ENCODE measurements around the gene GGT5. TPM values are rescaled to one million over a fixed set of nuclear protein-coding genes. Genes with fewer than 3 reads are reported as not detected.
"Not testable (repeated sequence)": the region's sequence is repeated elsewhere in the genome, so short reads cannot be mapped to it uniquely, and the experiment has no call there.

GGT5 gene
- total and polyA plus RNA-seq, 7 donors: 2.8 to 35.2 (median 22.5) TPM

- TF ChIP-seq EP300 (IDR thresholded peaks at IDR 0.05) (no peak), POLR2AphosphoS5 (IDR thresholded peaks at IDR 0.05) (peak; percentile 37 to 64 (median 54)), POLR2A (IDR thresholded peaks at IDR 0.05) (no peak), CTCF (IDR thresholded peaks at IDR 0.05) (peak; percentile 81 to 94 (median 90))
Measured at GRCh38 chr22:24247564-24248344, 2.9 kb upstream of the GGT5 start.

GRCh38 chr22:24247011-24247507 is 2.2 kb upstream of the GGT5 start:
- peak overlapping the region; percentile 78 to 82 (median 78) for H3K27ac ChIP-seq
- H3K27me3 ChIP-seq: no peaks in the 10 kb centered on the region
- 73% methylated on average over 6 of the region's 6 CpGs for WGBS, 2 donors
- peaks cover 0 to 34% (median 31%) of the 10 kb centered on the region in 4 donors for H3K4me1 ChIP-seq
- DNase-seq: no peak
- TF ChIP-seq EP300 (IDR thresholded peaks at IDR 0.05): no peak
- TF ChIP-seq POLR2A (IDR thresholded peaks at IDR 0.05): no peak
- TF ChIP-seq CTCF (IDR thresholded peaks at IDR 0.05): no peak
- no peak for TF ChIP-seq POLR2AphosphoS5 (IDR thresholded peaks at IDR 0.05)
- no peak overlapping the region for H3K4me3 ChIP-seq
- intact Hi-C loops (cut with DNase I): loop anchor here (2.0 to 5.0 kb wide), 2 partner anchors 58 to 140 kb away; no protein-coding TSS in a partner anchor
- no peaks in the 10 kb centered on the region for H3K36me3 ChIP-seq
- H3K9me3 ChIP-seq: no peaks in the 10 kb centered on the region

More at GRCh38 chr22:24247564-24248344, 2.9 kb upstream of the GGT5 start:
- WGBS, 2 donors: 44 to 50% methylated on average over 23 of the region's 23 CpGs
- peaks cover 0 to 34% (median 31%) of the 10 kb centered on the region in 4 donors for H3K4me1 ChIP-seq
- intact Hi-C loops (cut with DNase I): loop anchor here (2.0 to 5.0 kb wide), 2 partner anchors 59 to 140 kb away; no protein-coding TSS in a partner anchor
- peak overlapping the region; percentile 78 to 82 (median 78) for H3K27ac ChIP-seq
- H3K36me3 ChIP-seq: no peaks in the 10 kb centered on the region
- H3K9me3 ChIP-seq: no peaks in the 10 kb centered on the region
- H3K4me3 ChIP-seq: no peak overlapping the region
- no peaks in the 10 kb centered on the region for H3K27me3 ChIP-seq
- peak; percentile 98 for DNase-seq

- not testable (repeated sequence) for H3K9me3 ChIP-seq, H3K27me3 ChIP-seq, H3K36me3 ChIP-seq
- Histone ChIP-seq H3K4me1 (peaks cover 0 to 34% (median 31%) of the 10 kb centered on the region in 4 donors), H3K4me3 (peak overlapping the region in 3 of 4 donors; percentile 13 to 15 (median 14)), H3K27ac (peak overlapping the region; percentile 78 to 82 (median 78))
- intact Hi-C loops (cut with DNase I): loop anchor here (2.0 to 5.0 kb wide), 2 partner anchors 57 to 139 kb away; no protein-coding TSS in a partner anchor
- WGBS, 2 donors: 74 to 78% methylated on average over 18 of the region's 18 CpGs
- peak; percentile 93 for DNase-seq
- TF ChIP-seq POLR2AphosphoS5 (IDR thresholded peaks at IDR 0.05) (peak in 3 of 4 donors; percentile 42 to 71 (median 62)), EP300 (IDR thresholded peaks at IDR 0.05) (peak in 2 of 4 donors; percentile 49 to 85)
Measured at GRCh38 chr22:24245584-24246561, 991 bp upstream of the GGT5 start.

GRCh38 chr22:24244144-24244787 is 616 bp downstream of the GGT5 start:
- no peak for DNase-seq
- H3K27me3 ChIP-seq: no peaks in the 10 kb centered on the region
- peaks cover 0 to 34% (median 31%) of the 10 kb centered on the region in 4 donors for H3K4me1 ChIP-seq
- H3K27ac ChIP-seq: peak overlapping the region; percentile 64 to 82 (median 68)
- TF ChIP-seq POLR2AphosphoS5 (IDR thresholded peaks at IDR 0.05) (no peak), EP300 (IDR thresholded peaks at IDR 0.05) (no peak), POLR2A (IDR thresholded peaks at IDR 0.05) (no peak), CTCF (IDR thresholded peaks at IDR 0.05) (no peak)
- H3K9me3 ChIP-seq: no peaks in the 10 kb centered on the region
- WGBS, 2 donors: 71 to 78% methylated on average over 19 of the region's 19 CpGs
- no peaks in the 10 kb centered on the region for H3K36me3 ChIP-seq
- intact Hi-C loops (cut with DNase I): no loop called here
- H3K4me3 ChIP-seq: peak overlapping the region; percentile 14 to 36 (median 30)
